Liver (tissue), 9 donors: ENCODE data around the gene UBASH3A. TPM values are rescaled to one million over a fixed set of nuclear protein-coding genes. Genes with fewer than 3 reads are reported as not detected.

ENCODE experiments used
- DNase-seq: peaks from one replicate; pipeline ENCODE4 v3.0.0-alpha.2; 2017; ENCODE audit warnings: low spot score
- H3K27ac ChIP-seq, 2 donors: one replicate each; pipeline ENCODE4 v1.7.0; 2013; ENCODE audit warnings: inconsistent platforms in 2 of 2, low read length in 2 of 2, control low read depth in 1 of 2, low read depth in 1 of 2, mild to moderate bottlenecking in 1 of 2
- H3K27me3 ChIP-seq, 4 donors: one replicate each; pipeline versions ENCODE4 v1.6.1 to v1.7.0; 2013; ENCODE audit warnings: low read length in 3 of 4, inconsistent platforms in 1 of 4, mild to moderate bottlenecking in 1 of 4, moderate library complexity in 1 of 4; ENCODE audit not compliant: control insufficient read depth in 4 of 4, insufficient read depth in 4 of 4
- H3K36me3 ChIP-seq, 4 donors: one replicate each; pipeline versions ENCODE4 v1.6.1 to v1.7.0; 2013; ENCODE audit warnings: low read length in 3 of 4, mild to moderate bottlenecking in 3 of 4, low read depth in 1 of 4, moderate library complexity in 1 of 4; ENCODE audit not compliant: control insufficient read depth in 4 of 4, insufficient read depth in 3 of 4
- H3K4me1 ChIP-seq, 4 donors: one replicate each; pipeline versions ENCODE4 v1.6.1 to v1.7.0; 2013; ENCODE audit warnings: low read length in 3 of 4, mild to moderate bottlenecking in 3 of 4, moderate library complexity in 1 of 4; ENCODE audit not compliant: control insufficient read depth in 4 of 4, insufficient read depth in 4 of 4
- H3K4me3 ChIP-seq, 3 donors: one replicate each; pipeline versions ENCODE4 v1.6.1 to v1.7.0; 2013; ENCODE audit warnings: low read length in 3 of 3, control low read depth in 1 of 3, low read depth in 1 of 3, mild to moderate bottlenecking in 1 of 3
- H3K9ac ChIP-seq, 2 donors: one replicate each; pipeline ENCODE4 v1.7.0; 2013; ENCODE audit warnings: low read length in 2 of 2, mild to moderate bottlenecking in 2 of 2, moderate library complexity in 2 of 2, control low read depth in 1 of 2, low read depth in 1 of 2
- H3K9me3 ChIP-seq, 4 donors: one replicate each; pipeline versions ENCODE4 v1.6.1 to v1.7.0; 2013; ENCODE audit warnings: low read length in 3 of 4; ENCODE audit not compliant: control insufficient read depth in 4 of 4
- EGR1 ChIP-seq, 2 donors: IDR thresholded peaks; 2 replicates each; pipeline ENCODE4 v1.6.1; 2016 to 2018; ENCODE audit warnings: antibody characterized with exemption in 2 of 2, low read depth in 2 of 2
- FOXA1 ChIP-seq: IDR thresholded peaks from 2 replicates; pipeline ENCODE4 v1.6.1; 2016; ENCODE audit warnings: antibody characterized with exemption
- GABPA ChIP-seq, 2 donors: IDR thresholded peaks in 1 of 2; conservative IDR thresholded peaks in 1 of 2; 2 replicates each; pipeline ENCODE4 v1.6.1; 2016; ENCODE audit warnings: antibody characterized with exemption in 2 of 2, mild to moderate bottlenecking in 1 of 2, moderate library complexity in 1 of 2
- HNF4G ChIP-seq: IDR thresholded peaks from 2 replicates; pipeline ENCODE4 v1.6.1; 2016; ENCODE audit warnings: antibody characterized with exemption
- NR2F2 ChIP-seq: IDR thresholded peaks from 2 replicates; pipeline ENCODE4 v1.6.1; 2016; ENCODE audit warnings: antibody characterized with exemption
- RAD21 ChIP-seq, 2 donors: IDR thresholded peaks; 2 replicates each; pipeline ENCODE4 v1.6.1; 2016; ENCODE audit warnings: antibody characterized with exemption in 2 of 2, mild to moderate bottlenecking in 2 of 2
- RXRA ChIP-seq, 2 donors: IDR thresholded peaks; 2 replicates each; pipeline ENCODE4 v1.6.1; 2017 to 2018; ENCODE audit warnings: antibody characterized with exemption in 2 of 2, mild to moderate bottlenecking in 1 of 2
- SP1 ChIP-seq: IDR thresholded peaks from 2 replicates; pipeline ENCODE4 v1.6.1; 2018; ENCODE audit warnings: antibody characterized with exemption, mild to moderate bottlenecking
- TAF1 ChIP-seq: conservative IDR thresholded peaks from 2 replicates; pipeline ENCODE4 v1.6.1; 2016; ENCODE audit warnings: antibody characterized with exemption, mild to moderate bottlenecking
- YY1 ChIP-seq: IDR thresholded peaks from 2 replicates; pipeline ENCODE4 v1.6.1; 2016; ENCODE audit warnings: antibody characterized with exemption, mild to moderate bottlenecking
- WGBS: extraction: QIAGEN DNeasy Blood & Tissue Kit; methylation state at CpG from one replicate; pipeline ENCODE4 v1.1.7; 2013; 5-methylcytosine and 5-hydroxymethylcytosine counted together
- polyA plus RNA-seq, 2 donors: library from polyadenylated mRNA; stranded (reverse) in 1 of 2; unstranded in 1 of 2; fragments of 200-250 nt in 1 of 2; fragments of >200 nt in 1 of 2; fragmentation: Nextera tagmentation in 1 of 2; extraction: Ambion mirVana in 1 of 2; gene quantifications; one replicate each; pipeline versions ENCODE4 v1.2.1 to v1.2.3, GENCODE V29; 2013 to 2015
- total RNA-seq, 2 donors: library from RNA; depleted of rRNA; stranded (reverse); fragments of >200 nt; gene quantifications; one replicate each; pipeline ENCODE4 v1.2.3, GENCODE V29; 2014
- TF ChIP-seq, protein P1 (sequence below): IDR thresholded peaks from 2 replicates; pipeline ENCODE4 v1.6.1; 2016; ENCODE audit warnings: antibody characterized with exemption
- TF ChIP-seq, protein P2 (sequence below): IDR thresholded peaks from 2 replicates; pipeline ENCODE4 v1.6.1; 2016; ENCODE audit warnings: antibody characterized with exemption
- TF ChIP-seq, protein P3 (sequence below): IDR thresholded peaks from 2 replicates; pipeline ENCODE4 v1.6.1; 2016; ENCODE audit warnings: antibody characterized with exemption, mild to moderate bottlenecking
- donor health status: healthy.
- donor health status: healthy.
- donor health status: healthy.
- donor health status: healthy.
- donor health status: healthy.

UBASH3A gene
- total and polyA plus RNA-seq, 4 donors = 0.10 to 0.75 (median 0.45) TPM

DNA sequence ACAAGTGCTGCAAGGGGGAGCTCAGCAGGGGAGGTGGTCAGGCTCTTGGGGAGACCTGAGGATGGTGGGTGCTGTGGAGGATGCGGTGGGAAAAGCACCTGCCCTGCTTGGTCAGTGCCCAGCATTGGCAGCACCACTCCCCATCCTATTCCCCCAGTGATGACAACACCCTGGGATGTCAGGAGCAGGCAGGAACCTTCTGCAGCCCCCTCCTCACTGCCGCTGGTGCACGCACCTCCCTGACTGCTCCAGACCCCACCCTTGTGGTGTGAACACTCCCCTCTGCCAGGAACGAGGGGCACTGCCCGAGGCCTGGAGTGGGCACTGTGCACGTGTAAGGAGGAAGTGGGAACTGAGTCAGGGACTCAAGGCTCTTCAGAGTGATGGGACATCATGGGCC is 20.4 kb upstream of the UBASH3A start (continued):
- TF ChIP-seq, protein P1, sequence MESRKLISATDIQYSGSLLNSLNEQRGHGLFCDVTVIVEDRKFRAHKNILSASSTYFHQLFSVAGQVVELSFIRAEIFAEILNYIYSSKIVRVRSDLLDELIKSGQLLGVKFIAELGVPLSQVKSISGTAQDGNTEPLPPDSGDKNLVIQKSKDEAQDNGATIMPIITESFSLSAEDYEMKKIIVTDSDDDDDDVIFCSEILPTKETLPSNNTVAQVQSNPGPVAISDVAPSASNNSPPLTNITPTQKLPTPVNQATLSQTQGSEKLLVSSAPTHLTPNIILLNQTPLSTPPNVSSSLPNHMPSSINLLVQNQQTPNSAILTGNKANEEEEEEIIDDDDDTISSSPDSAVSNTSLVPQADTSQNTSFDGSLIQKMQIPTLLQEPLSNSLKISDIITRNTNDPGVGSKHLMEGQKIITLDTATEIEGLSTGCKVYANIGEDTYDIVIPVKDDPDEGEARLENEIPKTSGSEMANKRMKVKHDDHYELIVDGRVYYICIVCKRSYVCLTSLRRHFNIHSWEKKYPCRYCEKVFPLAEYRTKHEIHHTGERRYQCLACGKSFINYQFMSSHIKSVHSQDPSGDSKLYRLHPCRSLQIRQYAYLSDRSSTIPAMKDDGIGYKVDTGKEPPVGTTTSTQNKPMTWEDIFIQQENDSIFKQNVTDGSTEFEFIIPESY = no peak
- TF ChIP-seq, protein P2, sequence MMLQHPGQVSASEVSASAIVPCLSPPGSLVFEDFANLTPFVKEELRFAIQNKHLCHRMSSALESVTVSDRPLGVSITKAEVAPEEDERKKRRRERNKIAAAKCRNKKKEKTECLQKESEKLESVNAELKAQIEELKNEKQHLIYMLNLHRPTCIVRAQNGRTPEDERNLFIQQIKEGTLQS = no peak

GRCh38 chr21:42384156-42384945 is 19.4 kb upstream of the UBASH3A start:
- no peak for DNase-seq
- no peak overlapping the region for H3K4me3 ChIP-seq
- 85% methylated on average over 8 of the region's 8 CpGs for WGBS

DNA sequence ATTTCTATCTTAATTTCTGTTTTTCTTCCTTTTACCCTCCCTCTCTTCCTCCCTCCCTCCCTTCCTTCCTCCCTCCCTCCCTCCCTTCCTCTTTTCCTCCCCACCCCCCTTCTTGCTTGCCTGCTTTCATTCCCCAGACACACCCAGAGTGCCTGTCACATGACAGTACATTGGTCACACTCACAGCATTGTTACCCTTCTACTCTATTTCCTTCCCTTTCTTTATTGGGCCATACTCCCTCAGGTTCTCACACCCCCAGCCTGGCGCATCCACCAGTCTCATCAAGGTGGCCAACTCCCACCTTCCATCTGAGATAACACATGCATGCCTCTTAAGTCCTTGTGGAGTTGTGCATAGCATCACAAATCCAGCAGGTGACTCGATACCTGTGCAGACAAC is 18.7 kb upstream of the UBASH3A start:
- no peak for TF ChIP-seq TAF1
- TF ChIP-seq EGR1 (IDR thresholded peaks at IDR 0.05; ENCODE audit: low read depth in 2 of 2) = no peak
- TF ChIP-seq GABPA (IDR thresholded peaks at IDR 0.05 in 1 of 2, conservative IDR thresholded peaks at IDR 0.05 in 1 of 2) = no peak
- TF ChIP-seq HNF4G = no peak
- TF ChIP-seq SP1 = no peak
- TF ChIP-seq, protein P3, sequence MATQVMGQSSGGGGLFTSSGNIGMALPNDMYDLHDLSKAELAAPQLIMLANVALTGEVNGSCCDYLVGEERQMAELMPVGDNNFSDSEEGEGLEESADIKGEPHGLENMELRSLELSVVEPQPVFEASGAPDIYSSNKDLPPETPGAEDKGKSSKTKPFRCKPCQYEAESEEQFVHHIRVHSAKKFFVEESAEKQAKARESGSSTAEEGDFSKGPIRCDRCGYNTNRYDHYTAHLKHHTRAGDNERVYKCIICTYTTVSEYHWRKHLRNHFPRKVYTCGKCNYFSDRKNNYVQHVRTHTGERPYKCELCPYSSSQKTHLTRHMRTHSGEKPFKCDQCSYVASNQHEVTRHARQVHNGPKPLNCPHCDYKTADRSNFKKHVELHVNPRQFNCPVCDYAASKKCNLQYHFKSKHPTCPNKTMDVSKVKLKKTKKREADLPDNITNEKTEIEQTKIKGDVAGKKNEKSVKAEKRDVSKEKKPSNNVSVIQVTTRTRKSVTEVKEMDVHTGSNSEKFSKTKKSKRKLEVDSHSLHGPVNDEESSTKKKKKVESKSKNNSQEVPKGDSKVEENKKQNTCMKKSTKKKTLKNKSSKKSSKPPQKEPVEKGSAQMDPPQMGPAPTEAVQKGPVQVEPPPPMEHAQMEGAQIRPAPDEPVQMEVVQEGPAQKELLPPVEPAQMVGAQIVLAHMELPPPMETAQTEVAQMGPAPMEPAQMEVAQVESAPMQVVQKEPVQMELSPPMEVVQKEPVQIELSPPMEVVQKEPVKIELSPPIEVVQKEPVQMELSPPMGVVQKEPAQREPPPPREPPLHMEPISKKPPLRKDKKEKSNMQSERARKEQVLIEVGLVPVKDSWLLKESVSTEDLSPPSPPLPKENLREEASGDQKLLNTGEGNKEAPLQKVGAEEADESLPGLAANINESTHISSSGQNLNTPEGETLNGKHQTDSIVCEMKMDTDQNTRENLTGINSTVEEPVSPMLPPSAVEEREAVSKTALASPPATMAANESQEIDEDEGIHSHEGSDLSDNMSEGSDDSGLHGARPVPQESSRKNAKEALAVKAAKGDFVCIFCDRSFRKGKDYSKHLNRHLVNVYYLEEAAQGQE = no peak
- TF ChIP-seq FOXA1 = no peak
- no peak for TF ChIP-seq NR2F2
- TF ChIP-seq RXRA (IDR thresholded peaks at IDR 0.05) = no peak
- 91% methylated on average over 2 of the region's 2 CpGs for WGBS
- Histone ChIP-seq H3K27me3 (no peaks in the 10 kb centered on the region), H3K9me3 (peaks cover 0 to 5% (median 0%) of the 10 kb centered on the region in 4 donors), H3K9ac (no peak overlapping the region), H3K36me3 (no peaks in the 10 kb centered on the region), H3K4me3 (no peak overlapping the region), H3K4me1 (peaks cover 0 to 12% (median 10%) of the 10 kb centered on the region in 4 donors), H3K27ac (no peak overlapping the region)
- DNase-seq = no peak

More at GRCh38 chr21:42384156-42384945, 19.4 kb upstream of the UBASH3A start:
- peaks cover 0 to 12% (median 10%) of the 10 kb centered on the region in 4 donors for H3K4me1 ChIP-seq
- peaks cover 0 to 5% (median 0%) of the 10 kb centered on the region in 4 donors for H3K9me3 ChIP-seq
- no peak for TF ChIP-seq RAD21 (IDR thresholded peaks at IDR 0.05)
- TF ChIP-seq SP1 = no peak
- no peak for TF ChIP-seq YY1
- TF ChIP-seq EGR1 (IDR thresholded peaks at IDR 0.05; ENCODE audit: low read depth in 2 of 2) = no peak
- TF ChIP-seq TAF1 = no peak
- H3K36me3 ChIP-seq = no peaks in the 10 kb centered on the region
- H3K9ac ChIP-seq = no peak overlapping the region
- no peaks in the 10 kb centered on the region for H3K27me3 ChIP-seq
- H3K27ac ChIP-seq = no peak overlapping the region
